ENCODE results near the gene MMP21. TPM values are rescaled to one million over a fixed set of nuclear protein-coding genes. Genes with fewer than 3 reads are reported as not detected.

MMP21 gene
- total and polyA plus RNA-seq, 2 donors (not counting 1 experiment from before 2014, with no cell fraction given): 0.05 to 0.17 TPM

DNA sequence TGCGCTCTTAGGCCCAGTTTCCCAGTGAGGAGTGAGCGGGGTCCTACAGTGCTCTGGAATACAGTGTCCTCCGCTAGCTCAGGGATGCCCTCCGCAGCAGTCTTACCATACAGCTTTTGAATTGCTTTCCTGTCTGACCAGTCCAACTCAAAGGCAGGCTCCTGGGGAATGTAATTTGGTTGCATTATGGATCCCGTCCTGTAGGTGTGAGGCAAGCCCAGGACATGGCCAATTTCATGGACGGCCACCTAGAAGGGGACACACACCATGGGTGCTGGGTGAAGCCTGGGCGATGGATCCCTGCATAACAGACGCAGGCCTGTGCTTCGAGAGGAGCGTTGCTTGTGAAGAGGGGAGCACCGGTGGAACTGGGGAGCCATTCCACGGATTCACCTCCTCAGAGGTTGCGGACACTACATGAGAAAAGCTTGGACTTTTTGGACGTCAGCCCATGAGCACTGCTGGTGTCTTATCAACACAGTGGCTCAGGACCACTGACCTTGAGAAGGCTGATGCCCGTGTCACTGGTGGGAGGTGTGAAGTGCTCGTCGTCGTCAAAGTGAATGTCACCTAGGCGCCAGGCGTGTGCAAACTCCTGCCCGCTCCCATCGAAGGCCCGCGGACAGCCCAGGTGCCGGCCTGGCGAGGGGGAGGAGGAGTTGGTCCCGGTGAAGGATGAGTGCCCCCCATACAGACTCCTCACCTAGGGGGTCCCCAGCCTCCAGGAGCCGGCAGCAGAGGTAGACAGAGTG lies 3.3 kb downstream of the MMP21 start:
- H3K79me2 ChIP-seq (ENCODE audit: control insufficient read depth, insufficient read depth, low read length): no peaks in the 10 kb centered on the region
- H3K36me3 ChIP-seq (ENCODE audit: control insufficient read depth, insufficient read depth, low read length): no peaks in the 10 kb centered on the region
- no peak overlapping the region for H3K9ac ChIP-seq (ENCODE audit: insufficient read depth, low read length)
- H3K4me3 ChIP-seq (replicated peaks in 1 of 4; ENCODE audit: control extremely low read depth in 1 of 4, insufficient read depth in 1 of 4, low read depth in 3 of 4, low read length in 4 of 4): no peak overlapping the region
- no peaks in the 10 kb centered on the region for H3K4me1 ChIP-seq (ENCODE audit: control insufficient read depth, extremely low read depth, insufficient read depth, low read length)
- no peak overlapping the region for H3K27ac ChIP-seq (ENCODE audit: insufficient read depth, low read length)
- H4K20me1 ChIP-seq (ENCODE audit: control insufficient read depth, extremely low read depth, insufficient read depth, low read length): no peaks in the 10 kb centered on the region
- no peaks in the 10 kb centered on the region for H3K27me3 ChIP-seq (ENCODE audit: control insufficient read depth, insufficient read depth, low read length)
- H3K9me3 ChIP-seq (ENCODE audit: control insufficient read depth, insufficient read depth, low read depth, low read length): no peaks in the 10 kb centered on the region
- TF ChIP-seq, protein P1, sequence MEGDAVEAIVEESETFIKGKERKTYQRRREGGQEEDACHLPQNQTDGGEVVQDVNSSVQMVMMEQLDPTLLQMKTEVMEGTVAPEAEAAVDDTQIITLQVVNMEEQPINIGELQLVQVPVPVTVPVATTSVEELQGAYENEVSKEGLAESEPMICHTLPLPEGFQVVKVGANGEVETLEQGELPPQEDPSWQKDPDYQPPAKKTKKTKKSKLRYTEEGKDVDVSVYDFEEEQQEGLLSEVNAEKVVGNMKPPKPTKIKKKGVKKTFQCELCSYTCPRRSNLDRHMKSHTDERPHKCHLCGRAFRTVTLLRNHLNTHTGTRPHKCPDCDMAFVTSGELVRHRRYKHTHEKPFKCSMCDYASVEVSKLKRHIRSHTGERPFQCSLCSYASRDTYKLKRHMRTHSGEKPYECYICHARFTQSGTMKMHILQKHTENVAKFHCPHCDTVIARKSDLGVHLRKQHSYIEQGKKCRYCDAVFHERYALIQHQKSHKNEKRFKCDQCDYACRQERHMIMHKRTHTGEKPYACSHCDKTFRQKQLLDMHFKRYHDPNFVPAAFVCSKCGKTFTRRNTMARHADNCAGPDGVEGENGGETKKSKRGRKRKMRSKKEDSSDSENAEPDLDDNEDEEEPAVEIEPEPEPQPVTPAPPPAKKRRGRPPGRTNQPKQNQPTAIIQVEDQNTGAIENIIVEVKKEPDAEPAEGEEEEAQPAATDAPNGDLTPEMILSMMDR (conservative IDR thresholded peaks at IDR 0.05 in 1 of 2, IDR thresholded peaks at IDR 0.05 in 1 of 2; ENCODE audit: low read depth in 1 of 2, low read length in 2 of 2): no peak
- no peak for TF ChIP-seq EZH2 (IDR thresholded peaks at IDR 0.05; ENCODE audit: low read length, missing control alignments)
- no peak overlapping the region for H2AFZ ChIP-seq (ENCODE audit: low read length)
- no peak overlapping the region for H3K4me2 ChIP-seq (ENCODE audit: extremely low read depth, insufficient read depth, low read length)
- no peak for DNase-seq (ENCODE audit: low read depth in 2 of 2)

GRCh38 chr10:125770844-125771243 lies 4.8 kb downstream of the MMP21 start:
- Histone ChIP-seq H3K27me3 (ENCODE audit: control insufficient read depth, insufficient read depth, low read length) (no peaks in the 10 kb centered on the region), H3K79me2 (ENCODE audit: control insufficient read depth, insufficient read depth, low read length) (no peaks in the 10 kb centered on the region), H2AFZ (ENCODE audit: low read length) (no peak overlapping the region), H3K4me3 (replicated peaks in 1 of 4; ENCODE audit: control extremely low read depth in 1 of 4, insufficient read depth in 1 of 4, low read depth in 3 of 4, low read length in 4 of 4) (no peak overlapping the region), H3K9ac (ENCODE audit: insufficient read depth, low read length) (no peak overlapping the region), H3K4me1 (ENCODE audit: control insufficient read depth, extremely low read depth, insufficient read depth, low read length) (no peaks in the 10 kb centered on the region), H3K9me3 (ENCODE audit: control insufficient read depth, insufficient read depth, low read depth, low read length) (no peaks in the 10 kb centered on the region), H4K20me1 (ENCODE audit: control insufficient read depth, extremely low read depth, insufficient read depth, low read length) (no peaks in the 10 kb centered on the region), H3K4me2 (ENCODE audit: extremely low read depth, insufficient read depth, low read length) (no peak overlapping the region), H3K27ac (ENCODE audit: insufficient read depth, low read length) (no peak overlapping the region), H3K36me3 (ENCODE audit: control insufficient read depth, insufficient read depth, low read length) (no peaks in the 10 kb centered on the region)
- no peak for DNase-seq (ENCODE audit: low read depth in 2 of 2)
- TF ChIP-seq EZH2 (IDR thresholded peaks at IDR 0.05; ENCODE audit: low read length, missing control alignments): no peak
- TF ChIP-seq, protein P1 (conservative IDR thresholded peaks at IDR 0.05 in 1 of 2, IDR thresholded peaks at IDR 0.05 in 1 of 2; ENCODE audit: low read depth in 1 of 2, low read length in 2 of 2): no peak

GRCh38 chr10:125769175-125769574 lies 6.4 kb downstream of the MMP21 start:
- H3K27me3 ChIP-seq (ENCODE audit: control insufficient read depth, insufficient read depth, low read length): no peaks in the 10 kb centered on the region
- H3K4me3 ChIP-seq (replicated peaks in 1 of 4; ENCODE audit: control extremely low read depth in 1 of 4, insufficient read depth in 1 of 4, low read depth in 3 of 4, low read length in 4 of 4): no peak overlapping the region
- no peaks in the 10 kb centered on the region for H3K79me2 ChIP-seq (ENCODE audit: control insufficient read depth, insufficient read depth, low read length)
- TF ChIP-seq EZH2 (IDR thresholded peaks at IDR 0.05; ENCODE audit: low read length, missing control alignments): no peak
- TF ChIP-seq, protein P1 (conservative IDR thresholded peaks at IDR 0.05 in 1 of 2, IDR thresholded peaks at IDR 0.05 in 1 of 2; ENCODE audit: low read depth in 1 of 2, low read length in 2 of 2): no peak
- DNase-seq (ENCODE audit: low read depth in 2 of 2): no peak
- no peak overlapping the region for H2AFZ ChIP-seq (ENCODE audit: low read length)
- H3K4me2 ChIP-seq (ENCODE audit: extremely low read depth, insufficient read depth, low read length): no peak overlapping the region
- H3K27ac ChIP-seq (ENCODE audit: insufficient read depth, low read length): no peak overlapping the region
- no peaks in the 10 kb centered on the region for H4K20me1 ChIP-seq (ENCODE audit: control insufficient read depth, extremely low read depth, insufficient read depth, low read length)
- H3K9ac ChIP-seq (ENCODE audit: insufficient read depth, low read length): no peak overlapping the region
- no peaks in the 10 kb centered on the region for H3K9me3 ChIP-seq (ENCODE audit: control insufficient read depth, insufficient read depth, low read depth, low read length)
- no peaks in the 10 kb centered on the region for H3K4me1 ChIP-seq (ENCODE audit: control insufficient read depth, extremely low read depth, insufficient read depth, low read length)
- H3K36me3 ChIP-seq (ENCODE audit: control insufficient read depth, insufficient read depth, low read length): peaks cover 2% of the 10 kb centered on the region
